Liver (tissue), 9 donors: ENCODE data around the gene RANBP1. TPM values are rescaled to one million over a fixed set of nuclear protein-coding genes. Genes with fewer than 3 reads are reported as not detected.

Experiments
- DNase-seq: peaks from one replicate; pipeline ENCODE4 v3.0.0-alpha.2; 2017; ENCODE audit warnings: low spot score
- H3K27ac ChIP-seq, 2 donors: one replicate each; pipeline ENCODE4 v1.7.0; 2013; ENCODE audit warnings: inconsistent platforms in 2 of 2, low read length in 2 of 2, control low read depth in 1 of 2, low read depth in 1 of 2, mild to moderate bottlenecking in 1 of 2
- H3K27me3 ChIP-seq, 4 donors: one replicate each; pipeline versions ENCODE4 v1.6.1 to v1.7.0; 2013; ENCODE audit warnings: low read length in 3 of 4, inconsistent platforms in 1 of 4, mild to moderate bottlenecking in 1 of 4, moderate library complexity in 1 of 4; ENCODE audit not compliant: control insufficient read depth in 4 of 4, insufficient read depth in 4 of 4
- H3K36me3 ChIP-seq, 4 donors: one replicate each; pipeline versions ENCODE4 v1.6.1 to v1.7.0; 2013; ENCODE audit warnings: low read length in 3 of 4, mild to moderate bottlenecking in 3 of 4, low read depth in 1 of 4, moderate library complexity in 1 of 4; ENCODE audit not compliant: control insufficient read depth in 4 of 4, insufficient read depth in 3 of 4
- H3K4me1 ChIP-seq, 4 donors: one replicate each; pipeline versions ENCODE4 v1.6.1 to v1.7.0; 2013; ENCODE audit warnings: low read length in 3 of 4, mild to moderate bottlenecking in 3 of 4, moderate library complexity in 1 of 4; ENCODE audit not compliant: control insufficient read depth in 4 of 4, insufficient read depth in 4 of 4
- H3K4me3 ChIP-seq, 3 donors: one replicate each; pipeline versions ENCODE4 v1.6.1 to v1.7.0; 2013; ENCODE audit warnings: low read length in 3 of 3, control low read depth in 1 of 3, low read depth in 1 of 3, mild to moderate bottlenecking in 1 of 3
- H3K9ac ChIP-seq, 2 donors: one replicate each; pipeline ENCODE4 v1.7.0; 2013; ENCODE audit warnings: low read length in 2 of 2, mild to moderate bottlenecking in 2 of 2, moderate library complexity in 2 of 2, control low read depth in 1 of 2, low read depth in 1 of 2
- H3K9me3 ChIP-seq, 4 donors: one replicate each; pipeline versions ENCODE4 v1.6.1 to v1.7.0; 2013; ENCODE audit warnings: low read length in 3 of 4; ENCODE audit not compliant: control insufficient read depth in 4 of 4
- ATF3 ChIP-seq: IDR thresholded peaks from 2 replicates; pipeline ENCODE4 v1.6.1; 2016; ENCODE audit warnings: antibody characterized with exemption
- CTCF ChIP-seq: fragments of 150-350 bp; IDR thresholded peaks from 2 replicates; pipeline ENCODE4 v1.5.1; 2017; ENCODE audit warnings: improper control_type of control experiment, low read depth, low read length; ENCODE audit not compliant: missing input control
- FOXA1 ChIP-seq: IDR thresholded peaks from 2 replicates; pipeline ENCODE4 v1.6.1; 2016; ENCODE audit warnings: antibody characterized with exemption
- GABPA ChIP-seq, 2 donors: IDR thresholded peaks in 1 of 2; conservative IDR thresholded peaks in 1 of 2; 2 replicates each; pipeline ENCODE4 v1.6.1; 2016; ENCODE audit warnings: antibody characterized with exemption in 2 of 2, mild to moderate bottlenecking in 1 of 2, moderate library complexity in 1 of 2
- HNF4A ChIP-seq, 2 donors: conservative IDR thresholded peaks; 2 replicates each; pipeline ENCODE4 v1.6.1; 2016; ENCODE audit warnings: antibody characterized with exemption in 2 of 2, mild to moderate bottlenecking in 2 of 2
- HNF4G ChIP-seq: IDR thresholded peaks from 2 replicates; pipeline ENCODE4 v1.6.1; 2016; ENCODE audit warnings: antibody characterized with exemption
- JUND ChIP-seq, 2 donors: IDR thresholded peaks; 2 replicates each; pipeline ENCODE4 v1.6.1; 2016; ENCODE audit warnings: antibody characterized with exemption in 2 of 2
- NR2F2 ChIP-seq: IDR thresholded peaks from 2 replicates; pipeline ENCODE4 v1.6.1; 2016; ENCODE audit warnings: antibody characterized with exemption
- RAD21 ChIP-seq, 2 donors: IDR thresholded peaks; 2 replicates each; pipeline ENCODE4 v1.6.1; 2016; ENCODE audit warnings: antibody characterized with exemption in 2 of 2, mild to moderate bottlenecking in 2 of 2
- REST ChIP-seq: IDR thresholded peaks from 2 replicates; pipeline ENCODE4 v1.6.1; 2016; ENCODE audit warnings: antibody characterized with exemption, mild to moderate bottlenecking
- RXRA ChIP-seq, 2 donors: IDR thresholded peaks; 2 replicates each; pipeline ENCODE4 v1.6.1; 2017 to 2018; ENCODE audit warnings: antibody characterized with exemption in 2 of 2, mild to moderate bottlenecking in 1 of 2
- SP1 ChIP-seq: IDR thresholded peaks from 2 replicates; pipeline ENCODE4 v1.6.1; 2018; ENCODE audit warnings: antibody characterized with exemption, mild to moderate bottlenecking
- YY1 ChIP-seq: IDR thresholded peaks from 2 replicates; pipeline ENCODE4 v1.6.1; 2016; ENCODE audit warnings: antibody characterized with exemption, mild to moderate bottlenecking
- whole genome bisulfite sequencing: extraction: QIAGEN DNeasy Blood & Tissue Kit; methylation state at CpG from one replicate; pipeline ENCODE4 v1.1.7; 2013; 5-methylcytosine and 5-hydroxymethylcytosine counted together
- polyA plus RNA-seq, 2 donors: library from polyadenylated mRNA; stranded (reverse) in 1 of 2; unstranded in 1 of 2; fragments of 200-250 nt in 1 of 2; fragments of >200 nt in 1 of 2; fragmentation: Nextera tagmentation in 1 of 2; extraction: Ambion mirVana in 1 of 2; gene quantifications; one replicate each; pipeline versions ENCODE4 v1.2.1 to v1.2.3, GENCODE V29; 2013 to 2015
- total RNA-seq, 2 donors: library from RNA; depleted of rRNA; stranded (reverse); fragments of >200 nt; gene quantifications; one replicate each; pipeline ENCODE4 v1.2.3, GENCODE V29; 2014
- donor health status: healthy.
- donor health status: healthy.
- donor health status: healthy.
- donor health status: healthy.
- donor health status: healthy.

RANBP1 gene
- total and polyA plus RNA-seq, 4 donors, result 62.3 to 102 (median 87.8) TPM

GRCh38 chr22:20123366-20124082, 7.6 kb downstream of the RANBP1 start:
- H3K9ac ChIP-seq, result no peak overlapping the region
- H3K4me3 ChIP-seq, result no peak overlapping the region
- no peaks in the 10 kb centered on the region for H3K27me3 ChIP-seq
- H3K4me1 ChIP-seq, result peaks cover 8 to 71% (median 54%) of the 10 kb centered on the region in 4 donors
- H3K36me3 ChIP-seq, result peaks cover 12 to 44% (median 23%) of the 10 kb centered on the region in 4 donors
- no peak for DNase-seq
- TF ChIP-seq RAD21 (IDR thresholded peaks at IDR 0.05), result no peak
- TF ChIP-seq YY1, result no peak
- TF ChIP-seq CTCF, result no peak
- no peak for TF ChIP-seq NR2F2
- TF ChIP-seq JUND (IDR thresholded peaks at IDR 0.05), result no peak
- no peak for TF ChIP-seq SP1
- TF ChIP-seq RXRA (IDR thresholded peaks at IDR 0.05), result no peak
- no peak for TF ChIP-seq ATF3
- TF ChIP-seq REST, result no peak
- no peak for TF ChIP-seq FOXA1
- TF ChIP-seq HNF4A (conservative IDR thresholded peaks at IDR 0.05), result no peak
- WGBS, result 95% methylated on average over 13 of the region's 13 CpGs
- H3K9me3 ChIP-seq, result no peaks in the 10 kb centered on the region
- no peak overlapping the region for H3K27ac ChIP-seq

- no peak overlapping the region for H3K9ac ChIP-seq
- DNase-seq, result no peak
- WGBS, result 94% methylated on average over 11 of the region's 11 CpGs
- no peak overlapping the region for H3K4me3 ChIP-seq
- H3K27me3 ChIP-seq, result no peaks in the 10 kb centered on the region
- H3K9me3 ChIP-seq, result no peaks in the 10 kb centered on the region
- no peak for TF ChIP-seq NR2F2
- TF ChIP-seq YY1, result no peak
- TF ChIP-seq RXRA (IDR thresholded peaks at IDR 0.05), result no peak
- TF ChIP-seq FOXA1, result no peak
- TF ChIP-seq HNF4G, result no peak
- no peak for TF ChIP-seq GABPA (IDR thresholded peaks at IDR 0.05 in 1 of 2, conservative IDR thresholded peaks at IDR 0.05 in 1 of 2)
- no peak for TF ChIP-seq REST
- H3K27ac ChIP-seq, result no peak overlapping the region
- H3K36me3 ChIP-seq, result peaks cover 9 to 41% (median 19%) of the 10 kb centered on the region in 4 donors
- H3K4me1 ChIP-seq, result peaks cover 5 to 71% (median 54%) of the 10 kb centered on the region in 4 donors
These were observed 8.3 kb downstream of the RANBP1 start for GRCh38 chr22:20124083-20124787.
